Kidney glomerular epithelial cell (primary cell): ENCODE results near the gene FTCDNL1.

Experiments used
- DNase-seq: peaks from one replicate; lab custom pipeline; 2025; lab: John Stamatoyannopoulos, UW

The FTCDNL1 gene

GRCh38 chr2:199791326-199791725 is 59.7 kb downstream of the FTCDNL1 start:
- no peak for DNase-seq

- DNase-seq: no peak
These were observed 66.5 kb downstream of the FTCDNL1 start for GRCh38 chr2:199784512-199784911.

GRCh38 chr2:199779589-199779988 is 71.4 kb downstream of the FTCDNL1 start:
- DNase-seq: no peak

- DNase-seq: no peak
These were observed 72.3 kb downstream of the FTCDNL1 start for GRCh38 chr2:199778655-199779054.

GRCh38 chr2:199777916-199778315 is 73.1 kb downstream of the FTCDNL1 start:
- no peak for DNase-seq

GRCh38 chr2:199777315-199777714 is 73.7 kb downstream of the FTCDNL1 start:
- DNase-seq: no peak

GRCh38 chr2:199775267-199775666 is 75.7 kb downstream of the FTCDNL1 start:
- DNase-seq: no peak

- no peak for DNase-seq
These were observed 78.7 kb downstream of the FTCDNL1 start for GRCh38 chr2:199772035-199772976.

- no peak for DNase-seq
These were observed 80.3 kb downstream of the FTCDNL1 start for GRCh38 chr2:199770716-199771115.

GRCh38 chr2:199765646-199766045 is 85.3 kb downstream of the FTCDNL1 start:
- DNase-seq: no peak

GRCh38 chr2:199764273-199764800 is 86.7 kb downstream of the FTCDNL1 start:
- DNase-seq: no peak

GRCh38 chr2:199762963-199763362 is 88.0 kb downstream of the FTCDNL1 start:
- DNase-seq: no peak

- no peak for DNase-seq
These were observed 90.4 kb downstream of the FTCDNL1 start for GRCh38 chr2:199760574-199760973.

- DNase-seq: no peak
These were observed 93.6 kb downstream of the FTCDNL1 start for GRCh38 chr2:199757233-199757870.

- no peak for DNase-seq
These were observed 94.2 kb downstream of the FTCDNL1 start for GRCh38 chr2:199756743-199757142.

GRCh38 chr2:199756211-199756610 is 94.8 kb downstream of the FTCDNL1 start:
- no peak for DNase-seq

GRCh38 chr2:199754766-199755165 is 96.2 kb downstream of the FTCDNL1 start:
- DNase-seq: no peak

- DNase-seq: no peak
These were observed 99.4 kb downstream of the FTCDNL1 start for GRCh38 chr2:199751492-199752120.

- no peak for DNase-seq
These were observed 101.4 kb downstream of the FTCDNL1 start for GRCh38 chr2:199749571-199749970.

- DNase-seq: no peak
These were observed 106.3 kb downstream of the FTCDNL1 start for GRCh38 chr2:199744724-199745123.

- no peak for DNase-seq
These were observed 106.7 kb downstream of the FTCDNL1 start for GRCh38 chr2:199744260-199744659.

- no peak for DNase-seq
These were observed 107.4 kb downstream of the FTCDNL1 start for GRCh38 chr2:199743415-199744120.
